Stomach smooth muscle (tissue), 2 donors: Measurements from ENCODE around the gene PNKD.

ENCODE experiments used
- H3K27ac ChIP-seq: one replicate; pipeline ENCODE4 v1.7.0; 2013; ENCODE audit warnings: mild to moderate bottlenecking, low read length, inconsistent platforms
- H3K27me3 ChIP-seq, 2 donors: one replicate each; pipeline ENCODE4 v1.7.0; 2013; ENCODE audit warnings: low read length in 2 of 2; ENCODE audit not compliant: insufficient read depth in 2 of 2, control insufficient read depth in 1 of 2
- H3K36me3 ChIP-seq, 2 donors: one replicate each; pipeline ENCODE4 v1.7.0; 2013; ENCODE audit warnings: low read length in 2 of 2; ENCODE audit not compliant: control insufficient read depth in 2 of 2, insufficient read depth in 2 of 2
- H3K4me1 ChIP-seq: one replicate; pipeline ENCODE4 v1.7.0; 2013; ENCODE audit warnings: low read length; ENCODE audit not compliant: control insufficient read depth, insufficient read depth
- H3K4me3 ChIP-seq, 2 donors: one replicate each; pipeline ENCODE4 v1.7.0; 2013; ENCODE audit warnings: low read length in 2 of 2
- H3K9ac ChIP-seq, 2 donors: one replicate each; pipeline ENCODE4 v1.7.0; 2013; ENCODE audit warnings: low read length in 2 of 2, mild to moderate bottlenecking in 1 of 2
- H3K9me3 ChIP-seq, 2 donors: one replicate each; pipeline ENCODE4 v1.7.0; 2013; ENCODE audit warnings: low read length in 2 of 2; ENCODE audit not compliant: control insufficient read depth in 2 of 2
- donor health status: healthy.
- donor health status: Pancreatic carcinoma.

The PNKD gene

DNA sequence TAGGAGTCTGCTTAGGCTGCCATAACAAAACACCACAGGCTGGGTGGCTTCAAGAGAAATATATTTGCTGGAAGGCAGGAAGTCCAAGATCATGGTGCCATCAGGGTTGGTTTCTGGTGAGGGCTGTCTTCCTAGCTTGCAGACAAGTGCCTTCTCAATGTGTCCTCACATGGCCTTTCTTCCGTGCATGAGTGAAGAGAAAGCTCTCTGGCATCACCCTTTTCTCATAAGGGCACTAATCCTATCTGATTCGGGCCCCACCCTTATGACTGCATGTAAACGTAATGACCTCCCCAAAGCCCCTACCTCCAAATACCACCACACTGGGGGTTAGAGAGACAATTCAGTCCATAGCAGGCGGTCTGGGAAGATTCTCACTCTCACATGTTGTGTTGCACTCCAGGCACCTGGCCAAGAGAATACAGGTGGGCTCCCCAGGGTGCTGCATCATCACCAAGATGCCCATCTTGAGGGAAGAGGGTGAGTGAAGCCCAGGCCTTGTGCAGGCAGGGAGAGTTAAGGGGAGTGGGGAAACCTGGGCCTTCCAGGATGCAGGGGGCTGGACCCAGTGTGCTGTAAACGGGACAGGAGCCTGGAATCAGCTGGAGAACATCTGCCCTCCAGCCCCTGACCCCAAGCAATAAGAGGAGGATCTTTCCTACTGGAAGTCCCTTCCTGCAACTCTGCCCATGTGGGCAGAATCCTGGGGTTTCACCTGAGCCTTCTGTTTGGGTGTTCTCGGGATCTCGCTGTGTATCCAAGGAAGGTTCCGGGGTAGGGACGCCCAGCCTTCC, 96.5 kb downstream of the PNKD start:
- H3K9ac ChIP-seq, result peak overlapping the region in 1 of 2 donors; percentile 76
- peak overlapping the region; percentile 82 for H3K27ac ChIP-seq
- H3K36me3 ChIP-seq, result no peaks in the 10 kb centered on the region
- peaks cover 15% of the 10 kb centered on the region for H3K4me1 ChIP-seq
- H3K27me3 ChIP-seq, result no peaks in the 10 kb centered on the region
- peak overlapping the region in 1 of 2 donors; percentile 75 for H3K4me3 ChIP-seq
- peaks cover 0 to 8% of the 10 kb centered on the region in 2 donors for H3K9me3 ChIP-seq

DNA sequence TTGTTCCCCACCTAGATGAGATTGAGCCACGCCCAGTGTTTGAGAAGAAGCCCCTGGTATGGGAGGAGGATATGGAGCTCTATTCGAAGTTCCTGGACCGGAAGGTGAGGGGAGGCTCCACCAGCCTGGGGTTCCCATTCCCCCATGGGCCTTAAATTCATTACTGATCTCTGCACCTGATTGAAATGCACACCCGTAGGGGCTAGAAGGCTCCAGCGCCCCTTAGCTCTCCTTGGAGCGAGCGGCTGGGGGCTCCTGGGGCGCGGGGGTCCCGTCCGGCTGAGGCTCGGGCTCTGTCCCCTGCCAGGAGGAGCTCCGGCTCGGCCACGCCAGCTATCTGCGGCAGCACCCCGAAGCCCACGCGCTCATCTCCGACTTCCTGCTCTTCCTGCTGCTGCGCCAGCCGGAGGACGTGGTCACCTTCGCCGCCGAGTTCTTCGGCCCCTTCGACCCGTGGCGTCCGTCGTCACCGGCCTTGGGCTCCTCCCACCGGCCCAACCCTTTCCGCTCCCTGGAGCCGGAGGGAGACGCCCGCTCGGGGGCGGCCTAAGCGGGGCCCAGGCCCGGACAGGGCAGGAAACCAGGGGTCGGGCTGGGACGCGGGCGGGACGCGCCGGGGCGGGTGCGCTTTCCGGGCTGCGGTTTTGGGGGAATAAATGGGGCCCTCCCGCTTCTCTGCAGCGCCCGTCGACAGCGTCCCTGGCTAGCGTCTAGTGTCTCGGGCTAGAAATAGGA, 97.3 kb downstream of the PNKD start:
- Histone ChIP-seq H3K4me1 (peaks cover 15% of the 10 kb centered on the region), H3K27me3 (no peaks in the 10 kb centered on the region), H3K9me3 (peaks cover 0 to 8% of the 10 kb centered on the region in 2 donors), H3K27ac (peak overlapping the region; percentile 82), H3K36me3 (no peaks in the 10 kb centered on the region), H3K4me3 (peak overlapping the region; percentile 65 to 75), H3K9ac (peak overlapping the region; percentile 76)

DNA sequence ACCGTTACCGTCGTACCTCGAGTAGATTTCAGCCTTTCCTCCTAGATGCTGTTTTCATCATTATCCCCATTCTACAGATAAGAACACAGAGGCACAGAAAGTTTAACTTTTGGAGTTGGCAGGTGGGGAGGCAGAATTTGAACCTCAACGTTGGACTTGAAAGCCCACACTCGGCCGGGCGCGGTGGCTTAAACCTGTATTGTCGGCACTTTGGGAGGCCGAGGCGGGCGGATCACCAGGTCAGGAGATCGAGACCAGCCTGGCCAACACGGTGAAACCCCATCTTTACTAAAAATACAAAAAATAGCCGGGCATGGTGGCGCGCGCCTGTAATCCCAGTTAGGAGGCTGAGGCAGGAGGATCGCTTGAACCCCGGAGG, 97.8 kb downstream of the PNKD start:
- Histone ChIP-seq H3K9me3 (peaks cover 0 to 8% of the 10 kb centered on the region in 2 donors), H3K4me3 (peak overlapping the region; percentile 65 to 75), H3K9ac (peak overlapping the region; percentile 76), H3K27ac (peak overlapping the region; percentile 82), H3K36me3 (no peaks in the 10 kb centered on the region), H3K27me3 (no peaks in the 10 kb centered on the region), H3K4me1 (peaks cover 15% of the 10 kb centered on the region)

GRCh38 chr2:218368621-218369153, 98.4 kb downstream of the PNKD start:
- Histone ChIP-seq H3K4me1 (peaks cover 15% of the 10 kb centered on the region), H3K36me3 (no peaks in the 10 kb centered on the region), H3K9me3 (peaks cover 0 to 8% of the 10 kb centered on the region in 2 donors), H3K27ac (peak overlapping the region; percentile 82), H3K27me3 (no peaks in the 10 kb centered on the region), H3K9ac (peak overlapping the region; percentile 11 to 60), H3K4me3 (peak overlapping the region in 1 of 2 donors; percentile 75)

DNA sequence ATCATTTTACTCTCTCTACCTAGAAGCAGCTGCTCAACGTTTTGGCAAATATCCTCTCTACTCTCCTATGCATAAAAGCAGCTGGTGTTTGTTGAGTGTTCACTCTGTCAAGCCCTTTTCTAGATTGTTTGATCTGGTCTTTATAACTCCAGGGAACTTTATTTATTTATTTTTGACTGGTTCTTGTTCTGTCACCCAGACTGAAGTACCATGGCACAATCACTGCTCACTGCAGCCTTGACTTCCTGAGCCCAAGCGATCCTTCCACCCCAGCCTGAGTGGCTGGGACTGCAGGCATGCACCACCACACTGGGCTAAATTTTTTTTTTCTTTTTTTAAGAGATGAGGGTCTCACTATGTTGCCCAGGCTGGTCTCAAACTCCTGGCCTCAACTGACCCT, 99.0 kb downstream of the PNKD start:
- no peaks in the 10 kb centered on the region for H3K27me3 ChIP-seq
- no peaks in the 10 kb centered on the region for H3K36me3 ChIP-seq
- peak overlapping the region in 1 of 2 donors; percentile 75 for H3K4me3 ChIP-seq
- H3K9me3 ChIP-seq, result peaks cover 0 to 8% of the 10 kb centered on the region in 2 donors
- H3K9ac ChIP-seq, result peak overlapping the region in 1 of 2 donors; percentile 7
- peaks cover 15% of the 10 kb centered on the region for H3K4me1 ChIP-seq
- H3K27ac ChIP-seq, result peak overlapping the region; percentile 82

DNA sequence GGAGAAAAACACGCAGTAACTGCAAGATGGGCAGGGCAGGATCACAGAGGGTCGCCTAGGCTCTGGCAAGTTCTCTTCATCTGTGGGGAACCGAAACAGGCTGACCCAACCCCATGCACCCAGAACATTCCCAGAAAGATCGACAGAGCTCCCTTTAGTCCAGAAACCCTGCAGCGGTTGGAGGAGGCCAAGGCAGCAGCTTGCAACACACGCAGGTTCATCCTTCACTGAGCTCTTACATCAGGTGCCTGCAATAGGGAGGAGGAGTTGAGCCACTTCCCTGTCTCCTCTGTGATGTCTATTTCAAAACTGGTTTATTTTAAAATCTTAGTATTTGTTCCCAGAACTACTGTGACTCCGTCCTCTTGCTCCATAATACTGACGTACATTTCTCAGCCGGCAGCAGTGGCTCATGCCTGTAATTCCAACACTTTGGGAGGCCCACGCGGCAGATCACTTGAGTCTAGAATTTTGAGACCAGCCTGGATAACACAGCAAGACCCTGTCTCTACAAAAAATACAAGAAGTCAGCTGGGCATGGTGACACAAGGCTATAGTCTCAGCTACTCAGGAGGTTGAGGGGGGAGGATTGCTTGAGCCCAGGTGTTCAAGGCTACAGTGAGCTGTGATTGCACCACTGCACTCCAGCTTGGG, 100.2 kb downstream of the PNKD start:
- H3K4me1 ChIP-seq, result peaks cover 15% of the 10 kb centered on the region
- H3K36me3 ChIP-seq, result no peaks in the 10 kb centered on the region
- H3K9me3 ChIP-seq, result peaks cover 0 to 8% of the 10 kb centered on the region in 2 donors
- H3K9ac ChIP-seq, result no peak overlapping the region
- no peaks in the 10 kb centered on the region for H3K27me3 ChIP-seq
- no peak overlapping the region for H3K4me3 ChIP-seq
- peak overlapping the region; percentile 37 for H3K27ac ChIP-seq

DNA sequence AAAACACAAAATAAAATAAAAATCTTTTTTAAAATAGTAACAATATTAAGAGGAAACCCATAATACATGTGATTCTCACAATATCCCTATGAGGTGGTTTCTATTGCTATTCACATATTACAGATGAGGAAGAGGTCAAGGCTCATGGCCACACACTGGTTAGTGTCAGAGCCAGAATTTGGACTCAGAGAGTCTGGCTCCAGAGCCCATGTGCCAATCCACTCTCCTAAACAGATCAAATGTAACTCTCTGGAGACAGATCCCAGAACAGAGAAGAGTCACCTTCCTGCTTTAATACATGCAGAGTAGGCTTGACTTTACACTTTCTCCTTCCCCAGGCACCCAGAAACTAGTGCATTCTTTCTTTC, 101.6 kb downstream of the PNKD start:
- Histone ChIP-seq H3K36me3 (no peaks in the 10 kb centered on the region), H3K27ac (no peak overlapping the region), H3K4me3 (no peak overlapping the region), H3K27me3 (no peaks in the 10 kb centered on the region), H3K9ac (no peak overlapping the region), H3K9me3 (peaks cover 0 to 2% of the 10 kb centered on the region in 2 donors), H3K4me1 (peaks cover 15% of the 10 kb centered on the region)

- no peak overlapping the region for H3K9ac ChIP-seq
- H3K4me3 ChIP-seq, result no peak overlapping the region
- H3K27me3 ChIP-seq, result no peaks in the 10 kb centered on the region
- peaks cover 3% of the 10 kb centered on the region for H3K4me1 ChIP-seq
- H3K9me3 ChIP-seq, result no peaks in the 10 kb centered on the region
- no peaks in the 10 kb centered on the region for H3K36me3 ChIP-seq
- H3K27ac ChIP-seq, result no peak overlapping the region
Measured at GRCh38 chr2:218374795-218375194, 104.5 kb downstream of the PNKD start.

DNA sequence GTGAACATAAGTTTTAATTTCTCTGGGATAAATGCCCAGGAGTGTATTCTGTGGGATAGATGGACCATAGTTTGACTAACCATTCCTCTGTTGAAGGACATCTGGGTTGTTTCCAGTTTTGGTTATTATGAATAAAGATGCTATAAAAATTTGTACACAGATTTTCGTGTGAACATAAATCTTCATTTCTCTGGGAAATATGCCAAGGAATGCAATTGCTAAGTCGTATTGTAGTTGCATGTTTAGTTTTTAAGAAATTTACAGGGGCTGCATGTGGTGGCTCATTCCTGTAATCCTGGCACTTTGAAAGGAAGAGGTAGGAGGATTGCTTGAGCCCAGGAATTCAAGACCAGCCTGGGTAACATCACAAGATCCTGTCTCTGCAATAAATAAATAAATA, 104.9 kb downstream of the PNKD start:
- H3K27ac ChIP-seq, result no peak overlapping the region

GRCh38 chr2:218378053-218378452, 107.7 kb downstream of the PNKD start:
- Histone ChIP-seq H3K27ac (no peak overlapping the region), H3K9ac (no peak overlapping the region), H3K27me3 (no peaks in the 10 kb centered on the region), H3K4me3 (no peak overlapping the region), H3K4me1 (no peaks in the 10 kb centered on the region), H3K36me3 (no peaks in the 10 kb centered on the region), H3K9me3 (no peaks in the 10 kb centered on the region)

More for the DNA sequence above, 104.9 kb downstream of the PNKD start:
- Histone ChIP-seq H3K4me1 (peaks cover 3% of the 10 kb centered on the region), H3K36me3 (no peaks in the 10 kb centered on the region), H3K27me3 (no peaks in the 10 kb centered on the region), H3K4me3 (no peak overlapping the region), H3K9me3 (no peaks in the 10 kb centered on the region), H3K9ac (no peak overlapping the region)
